Astrocyte of the spinal cord (primary cell): ENCODE results near the gene TACC2.
A peak's percentile ranks its signal among the peaks of the same experiment; 100 is the strongest.

Experiments used
- DNase-seq: peaks from one replicate; pipeline ENCODE4 v3.0.0; 2011; ENCODE audit warnings: low read depth, low spot score
- H3K4me3 ChIP-seq: 2 replicates; pipeline ENCODE4 v1.5.1; 2011; ENCODE audit warnings: low read depth, mild to moderate bottlenecking, low read length, moderate library complexity
- in situ Hi-C: cut with HindIII; loops from 2 replicates; pipeline ENCODE4 v1.10.0; 2017; ENCODE audit warnings: low sequenced_read_pairs
- TF ChIP-seq, protein P1 (sequence below): IDR thresholded peaks from 2 replicates; pipeline ENCODE4 v1.5.1; 2012; ENCODE audit warnings: low read depth, mild to moderate bottlenecking, low read length, inconsistent platforms

TACC2 gene

DNA sequence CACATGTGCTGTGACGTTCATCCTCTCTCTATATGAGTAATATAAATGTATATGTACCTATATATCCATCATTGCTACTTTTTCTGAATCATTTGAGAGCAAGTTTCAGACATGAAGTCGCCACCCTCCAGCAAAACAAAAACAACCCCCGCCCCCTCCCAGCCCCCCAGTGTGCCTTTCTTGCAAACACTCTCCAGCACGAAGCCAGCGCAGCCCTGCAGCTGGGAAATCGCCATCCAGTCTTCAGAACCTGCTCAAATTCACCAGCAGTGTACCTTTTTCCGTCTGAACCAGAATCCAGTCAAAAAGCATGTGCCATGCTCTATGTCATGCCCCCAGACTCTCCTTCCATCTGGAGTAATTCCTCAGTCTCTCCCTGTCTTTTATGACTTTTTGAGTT, 135.8 kb downstream of the TACC2 start:
- no peak overlapping the region for H3K4me3 ChIP-seq
- in situ Hi-C loops = no loop called here
- TF ChIP-seq, protein P1, sequence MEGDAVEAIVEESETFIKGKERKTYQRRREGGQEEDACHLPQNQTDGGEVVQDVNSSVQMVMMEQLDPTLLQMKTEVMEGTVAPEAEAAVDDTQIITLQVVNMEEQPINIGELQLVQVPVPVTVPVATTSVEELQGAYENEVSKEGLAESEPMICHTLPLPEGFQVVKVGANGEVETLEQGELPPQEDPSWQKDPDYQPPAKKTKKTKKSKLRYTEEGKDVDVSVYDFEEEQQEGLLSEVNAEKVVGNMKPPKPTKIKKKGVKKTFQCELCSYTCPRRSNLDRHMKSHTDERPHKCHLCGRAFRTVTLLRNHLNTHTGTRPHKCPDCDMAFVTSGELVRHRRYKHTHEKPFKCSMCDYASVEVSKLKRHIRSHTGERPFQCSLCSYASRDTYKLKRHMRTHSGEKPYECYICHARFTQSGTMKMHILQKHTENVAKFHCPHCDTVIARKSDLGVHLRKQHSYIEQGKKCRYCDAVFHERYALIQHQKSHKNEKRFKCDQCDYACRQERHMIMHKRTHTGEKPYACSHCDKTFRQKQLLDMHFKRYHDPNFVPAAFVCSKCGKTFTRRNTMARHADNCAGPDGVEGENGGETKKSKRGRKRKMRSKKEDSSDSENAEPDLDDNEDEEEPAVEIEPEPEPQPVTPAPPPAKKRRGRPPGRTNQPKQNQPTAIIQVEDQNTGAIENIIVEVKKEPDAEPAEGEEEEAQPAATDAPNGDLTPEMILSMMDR = no peak
- no peak for DNase-seq

DNA sequence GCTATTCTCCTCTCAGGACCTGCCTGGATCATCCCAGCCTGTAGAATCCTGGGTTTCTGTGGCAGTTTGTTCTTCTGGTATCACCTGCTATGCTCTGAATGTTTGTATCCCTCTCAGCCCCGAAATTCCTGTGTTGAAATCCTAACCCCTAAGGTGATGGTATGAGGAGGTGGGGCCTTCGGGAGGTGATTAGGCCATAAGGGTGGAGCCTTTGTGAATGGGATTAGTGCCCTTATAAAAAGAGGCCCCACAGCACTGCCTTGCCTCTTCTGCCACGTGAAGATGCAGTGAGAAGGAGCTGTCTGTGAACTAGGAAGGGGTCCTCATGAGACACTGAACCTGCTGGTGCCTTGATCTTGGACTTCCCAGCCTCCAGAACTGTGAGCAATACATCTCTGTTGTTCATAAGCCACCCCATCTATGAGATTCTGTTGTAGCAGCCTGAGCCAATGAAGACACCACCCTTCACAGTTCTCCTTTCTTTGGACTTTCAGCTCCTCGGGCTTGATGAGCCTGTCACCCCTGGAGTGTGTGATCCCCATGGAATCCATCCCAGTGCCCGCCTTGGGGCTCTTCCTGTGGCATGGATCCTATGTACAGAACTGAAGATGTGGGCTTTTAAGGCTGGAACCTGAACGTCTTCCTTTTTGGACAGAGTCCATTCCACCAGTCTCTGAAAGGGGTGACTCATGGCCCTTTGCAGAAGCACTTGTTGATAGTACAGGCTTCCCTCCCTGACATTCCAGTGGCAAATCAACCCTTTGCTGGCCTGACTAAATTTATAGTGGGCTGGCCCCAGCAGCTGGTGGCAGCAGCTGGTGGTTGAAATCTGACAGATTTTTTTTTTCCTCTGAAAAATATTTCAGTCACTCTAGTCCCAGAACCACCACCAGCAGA, 138.0 kb downstream of the TACC2 start:
- no peak overlapping the region for H3K4me3 ChIP-seq
- TF ChIP-seq, protein P1 = no peak
- in situ Hi-C loops = no loop called here
- DNase-seq = peak; percentile 94

- TF ChIP-seq, protein P1 = no peak
- H3K4me3 ChIP-seq = no peak overlapping the region
- peak; percentile 30 for DNase-seq
- in situ Hi-C loops = no loop called here
Observed at GRCh38 chr10:122127943-122128342, 139.0 kb downstream of the TACC2 start.

DNA sequence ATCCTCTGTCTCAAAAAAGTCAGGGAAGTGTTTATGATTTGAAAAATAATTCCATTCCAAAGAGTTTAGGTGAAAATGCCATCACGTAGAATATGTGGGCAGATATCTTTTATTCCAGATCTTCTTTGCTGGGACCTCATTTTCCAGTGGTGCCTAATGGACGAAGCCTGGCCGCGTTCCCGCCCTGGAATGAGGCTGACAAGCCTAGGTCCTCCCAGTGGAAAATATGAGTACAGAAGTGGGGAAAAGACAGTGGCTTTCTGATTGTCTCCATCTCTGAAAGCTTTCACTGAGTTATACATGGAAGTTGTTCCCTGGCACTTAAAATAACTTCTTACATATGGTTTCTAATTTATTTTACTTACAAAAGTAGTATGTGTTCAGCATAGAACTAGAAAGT, 139.4 kb downstream of the TACC2 start:
- no peak overlapping the region for H3K4me3 ChIP-seq
- TF ChIP-seq, protein P1 = peak; percentile 3
- in situ Hi-C loops = no loop called here
- peak; percentile 39 for DNase-seq

DNA sequence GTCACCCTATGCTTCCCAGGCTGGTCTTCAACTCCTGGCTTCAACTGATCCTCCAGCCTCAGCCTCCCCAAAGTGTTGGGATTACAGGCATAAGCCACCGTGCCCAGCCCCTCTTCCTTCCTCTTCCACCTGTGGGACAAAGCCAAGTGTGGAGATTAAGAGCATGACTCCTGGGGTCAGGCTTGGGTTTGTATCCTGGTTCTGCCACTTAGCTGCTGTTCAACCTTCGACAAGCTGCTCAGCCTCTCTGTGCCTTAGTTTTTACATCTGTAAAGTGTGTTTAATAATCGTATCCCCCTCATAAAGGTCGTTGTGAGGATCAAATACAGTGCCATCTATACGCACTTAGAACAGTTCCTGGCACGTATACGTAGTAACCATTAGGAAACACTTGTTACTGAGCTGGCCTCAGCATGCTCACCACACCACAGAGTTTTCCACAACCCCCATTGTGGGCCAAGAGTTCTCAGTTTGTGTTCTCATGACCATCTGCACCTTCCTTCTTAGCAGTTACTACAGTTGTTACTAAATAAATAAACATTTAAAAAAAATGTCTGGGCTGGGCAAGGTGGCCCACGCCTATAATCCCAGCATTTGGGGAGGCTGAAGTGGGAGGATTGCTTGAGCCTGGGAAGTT, 141.6 kb downstream of the TACC2 start:
- TF ChIP-seq, protein P1 = no peak
- H3K4me3 ChIP-seq = no peak overlapping the region
- in situ Hi-C loops = no loop called here
- peak; percentile 61 for DNase-seq

GRCh38 chr10:122132331-122132755, 143.4 kb downstream of the TACC2 start:
- no peak overlapping the region for H3K4me3 ChIP-seq
- in situ Hi-C loops = no loop called here
- DNase-seq = no peak
- TF ChIP-seq, protein P1 = no peak
